Epithelial cell of proximal tubule (primary cell): Measurements from ENCODE around the gene BCKDHA. TPM values are rescaled to one million over a fixed set of nuclear protein-coding genes. Genes with fewer than 3 reads are reported as not detected.
"Not testable (repeated sequence)": the region's sequence is repeated elsewhere in the genome, so short reads cannot be mapped to it uniquely, and the experiment has no call there.

Source experiments
- DNase-seq: peaks from one replicate; pipeline ENCODE4 v3.0.0-alpha.2; 2011; ENCODE audit warnings: low read depth
- H3K4me3 ChIP-seq: 2 replicates; pipeline ENCODE4 v1.5.1; 2011; ENCODE audit warnings: low read depth, mild to moderate bottlenecking, low read length
- total RNA-seq: library from RNA; depleted of rRNA; stranded (reverse); fragments of >200 nt; gene quantifications from 2 replicates; pipeline ENCODE4 v1.2.3, GENCODE V29; 2015
- TF ChIP-seq, protein P1 (sequence below): conservative IDR thresholded peaks from 2 replicates; pipeline ENCODE4 v1.5.1; 2012; ENCODE audit warnings: low read depth, mild to moderate bottlenecking, low read length

The BCKDHA gene
- total RNA-seq, 1 donor from 2014 or later, result 35.7 TPM

DNA sequence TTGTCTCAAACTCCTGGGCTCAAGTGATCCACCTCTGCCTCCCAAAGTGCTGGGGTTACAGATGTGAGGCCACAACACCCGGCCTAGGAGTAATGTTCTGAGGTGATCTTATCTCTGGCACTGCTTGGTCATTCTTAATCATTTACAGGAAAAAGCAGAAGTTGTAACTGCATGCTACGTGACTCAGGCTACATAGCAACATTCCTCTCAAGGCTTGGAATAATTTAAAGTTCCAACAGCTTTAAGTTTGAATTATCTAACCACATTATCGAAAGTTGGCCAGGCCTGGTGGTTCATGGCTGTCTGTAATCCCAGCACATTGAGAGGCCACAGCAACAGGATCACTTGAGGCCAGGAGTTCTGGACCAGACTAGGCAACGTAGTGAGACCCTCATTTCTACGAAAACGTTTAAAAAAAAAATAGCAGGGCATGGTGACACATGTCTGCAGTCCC lies 29.7 kb upstream of the BCKDHA start:
- DNase-seq, result peak; percentile 73
- H3K4me3 ChIP-seq, result no peak overlapping the region
- TF ChIP-seq, protein P1, sequence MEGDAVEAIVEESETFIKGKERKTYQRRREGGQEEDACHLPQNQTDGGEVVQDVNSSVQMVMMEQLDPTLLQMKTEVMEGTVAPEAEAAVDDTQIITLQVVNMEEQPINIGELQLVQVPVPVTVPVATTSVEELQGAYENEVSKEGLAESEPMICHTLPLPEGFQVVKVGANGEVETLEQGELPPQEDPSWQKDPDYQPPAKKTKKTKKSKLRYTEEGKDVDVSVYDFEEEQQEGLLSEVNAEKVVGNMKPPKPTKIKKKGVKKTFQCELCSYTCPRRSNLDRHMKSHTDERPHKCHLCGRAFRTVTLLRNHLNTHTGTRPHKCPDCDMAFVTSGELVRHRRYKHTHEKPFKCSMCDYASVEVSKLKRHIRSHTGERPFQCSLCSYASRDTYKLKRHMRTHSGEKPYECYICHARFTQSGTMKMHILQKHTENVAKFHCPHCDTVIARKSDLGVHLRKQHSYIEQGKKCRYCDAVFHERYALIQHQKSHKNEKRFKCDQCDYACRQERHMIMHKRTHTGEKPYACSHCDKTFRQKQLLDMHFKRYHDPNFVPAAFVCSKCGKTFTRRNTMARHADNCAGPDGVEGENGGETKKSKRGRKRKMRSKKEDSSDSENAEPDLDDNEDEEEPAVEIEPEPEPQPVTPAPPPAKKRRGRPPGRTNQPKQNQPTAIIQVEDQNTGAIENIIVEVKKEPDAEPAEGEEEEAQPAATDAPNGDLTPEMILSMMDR, result no peak

DNA sequence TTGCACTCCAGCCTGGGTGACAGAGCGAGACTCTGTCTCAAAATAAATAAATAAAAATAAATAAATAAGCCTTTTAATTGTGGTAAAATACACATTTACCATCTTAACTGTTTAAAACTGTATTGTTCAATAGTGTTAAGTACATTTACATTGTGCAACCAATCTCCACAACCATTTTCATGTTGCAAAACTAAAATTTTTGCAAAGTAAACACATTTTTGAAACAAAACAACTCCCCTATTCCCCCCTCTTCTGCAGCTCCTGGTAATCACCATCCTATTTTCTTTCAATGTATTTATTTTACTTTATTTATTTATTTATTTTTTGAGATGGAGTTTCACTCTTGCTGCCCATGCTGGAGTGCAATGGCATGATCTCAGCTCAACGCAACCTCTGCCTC lies 27.8 kb upstream of the BCKDHA start:
- H3K4me3 ChIP-seq, result no peak overlapping the region
- DNase-seq, result no peak
- TF ChIP-seq, protein P1, result no peak

DNA sequence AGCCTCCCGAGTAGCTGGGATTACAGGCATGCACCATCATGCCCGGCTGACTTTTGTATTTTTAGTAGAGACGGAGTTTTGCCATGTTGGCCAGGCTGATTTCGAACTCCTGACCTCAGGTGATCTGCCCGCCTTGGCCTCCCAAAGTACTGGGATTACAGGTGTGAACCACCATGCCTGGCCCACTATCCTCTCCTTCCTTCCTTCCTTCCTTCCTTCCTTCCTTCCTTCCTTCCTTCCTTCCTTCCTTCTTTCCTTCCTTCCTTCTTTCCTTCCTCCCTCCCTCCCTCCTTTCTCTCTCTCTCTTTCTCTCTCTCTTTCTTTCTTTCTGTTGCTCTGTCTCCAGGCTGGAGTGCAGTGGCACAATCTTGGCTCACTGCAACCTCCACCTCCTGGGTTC lies 26.5 kb upstream of the BCKDHA start:
- DNase-seq, H3K4me3 ChIP-seq: not testable (repeated sequence)

DNA sequence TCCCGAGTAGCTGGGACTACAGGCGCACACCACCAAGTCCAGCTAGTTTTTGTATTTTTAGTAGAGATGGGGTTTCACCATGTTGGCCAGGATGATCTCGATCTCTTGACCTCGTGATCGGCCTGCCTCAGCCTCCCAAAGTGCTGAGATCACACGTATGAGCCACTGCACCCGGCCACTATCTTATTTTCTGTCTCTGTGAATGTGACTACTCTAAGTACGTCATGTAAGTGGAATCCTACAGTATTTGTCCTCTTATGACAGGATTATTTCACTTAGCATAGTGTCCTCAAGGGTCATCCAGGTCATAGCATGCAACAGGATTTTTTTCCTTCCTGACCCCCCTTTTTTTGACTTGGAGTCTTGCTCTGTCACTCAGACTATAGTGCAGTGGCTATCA lies 26.1 kb upstream of the BCKDHA start:
- H3K4me3 ChIP-seq, result no peak overlapping the region
- TF ChIP-seq, protein P1, result no peak
- DNase-seq, result no peak

DNA sequence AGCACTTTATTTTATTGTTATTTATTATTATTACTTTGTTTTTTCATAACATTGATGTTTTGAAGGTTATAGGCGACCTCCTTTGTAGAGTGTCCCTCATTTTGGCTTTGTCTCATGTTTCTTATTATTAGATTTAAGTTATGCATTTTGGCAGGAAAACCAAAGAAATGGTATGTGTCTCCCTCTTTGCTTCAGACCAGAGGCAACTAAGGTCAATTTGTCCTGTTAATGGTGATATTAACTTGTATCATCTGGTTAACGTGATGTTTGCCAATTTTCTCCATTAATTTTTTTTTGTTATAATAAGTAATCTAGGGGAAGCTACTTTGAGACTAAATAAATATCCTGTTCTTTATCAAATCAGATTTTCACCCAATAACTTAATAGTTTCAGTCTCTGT lies 25.1 kb upstream of the BCKDHA start:
- no peak overlapping the region for H3K4me3 ChIP-seq
- TF ChIP-seq, protein P1, result no peak
- no peak for DNase-seq

DNA sequence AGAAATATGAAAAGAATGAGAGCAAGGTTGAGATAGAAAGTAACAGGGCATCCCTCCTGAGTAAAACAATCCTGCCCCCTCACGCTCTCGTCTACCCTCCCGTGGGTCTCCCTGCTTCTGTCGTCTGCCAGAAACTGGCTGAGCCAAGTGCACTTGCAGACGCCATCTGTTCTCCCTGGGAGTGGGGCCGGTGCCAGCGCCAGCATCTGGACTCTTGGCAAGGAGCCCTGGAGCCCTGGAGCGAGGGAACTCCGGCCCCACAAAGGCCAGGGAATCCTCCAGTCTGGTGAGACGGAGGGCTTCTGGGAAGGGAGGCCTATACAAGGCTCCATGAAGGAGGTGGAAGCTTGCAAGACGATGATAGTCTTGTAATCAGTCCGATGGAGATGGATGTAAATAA lies 23.6 kb upstream of the BCKDHA start:
- TF ChIP-seq, protein P1, result no peak

DNA sequence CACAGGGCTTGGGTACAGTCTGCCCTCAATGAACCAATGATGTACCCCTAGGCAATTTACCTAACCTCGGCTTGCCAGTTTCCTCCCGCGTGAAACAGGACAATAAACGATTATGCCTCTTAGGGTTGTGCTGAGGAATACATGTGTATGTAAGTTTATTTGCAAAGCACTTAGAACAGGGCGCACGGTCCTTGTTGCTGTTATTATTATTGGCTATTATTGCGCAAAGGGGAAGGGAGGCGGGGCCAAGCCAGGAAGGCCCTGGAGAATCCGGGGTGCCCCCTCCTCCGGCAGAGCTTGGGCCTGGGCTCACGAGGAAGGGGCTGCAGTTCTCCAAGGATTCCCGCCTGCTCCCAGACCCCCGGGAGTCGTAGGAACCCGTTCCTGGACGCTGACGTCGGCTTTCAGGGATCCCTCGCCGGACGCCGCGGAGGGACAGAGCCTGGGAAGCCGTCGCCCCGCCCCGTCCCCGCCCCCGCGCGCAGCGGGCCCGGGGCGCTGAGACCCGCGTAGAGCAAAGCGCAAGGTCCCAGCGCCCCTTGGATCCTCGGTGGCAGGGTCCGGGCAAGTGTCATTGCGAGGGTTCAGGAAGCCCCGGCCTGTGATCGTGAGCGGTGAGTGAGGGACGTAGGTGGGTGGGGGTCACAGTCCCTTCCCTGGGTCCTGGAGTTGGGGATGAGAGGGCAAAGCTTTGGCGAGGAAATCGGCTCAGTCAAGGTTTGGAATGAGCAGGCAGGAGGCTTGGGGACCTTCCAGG lies 21.2 kb upstream of the BCKDHA start, which contains the start of gene TMEM91:
TMEM91 (plus strand) TSS at position 293 of the 757 bp plus-strand sequence. CDS start 1,777 bp downstream, outside the sequence.
- TF ChIP-seq, protein P1, result no peak
- H3K4me3 ChIP-seq, result peak within 1 kb of the TSS; percentile 58
- DNase-seq, result no peak

More for the DNA sequence above, 23.6 kb upstream of the BCKDHA start:
- H3K4me3 ChIP-seq, result no peak overlapping the region
- DNase-seq, result no peak
